Activated CD8-positive, alpha-beta T cell treated with anti-CD3 and anti-CD28 coated beads for 36 hours (primary cell): ENCODE data around the gene ITGB5. TPM values are rescaled to one million over a fixed set of nuclear protein-coding genes. Genes with fewer than 3 reads are reported as not detected.

Experiments
- ATAC-seq: fragments of 200-7000 bp; cut with Tn5 transposase; one replicate; pipeline ENCODE4 v1.10.0; 2021; ENCODE audit warnings: mild to moderate bottlenecking, moderate library complexity
- CTCF ChIA-PET: fragments of 350-600 bp; sonication (Branson Sonifier 250); formaldehyde crosslinking; loops from one replicate; lab custom pipeline; 2021; ENCODE audit warnings: antibody characterized with exemption; lab: Charles Lee
- POLR2A ChIA-PET: fragments of 350-600 bp; sonication (Branson Sonifier 250); formaldehyde crosslinking; loops from one replicate; lab custom pipeline; 2021; ENCODE audit warnings: antibody characterized with exemption; lab: Charles Lee
- DNase-seq: peaks from one replicate; pipeline ENCODE4 v3.0.0-alpha.2; 2020
- H3K27ac Mint-ChIP-seq: one replicate; pipeline ENCODE4 v1.8.0; 2021; ENCODE audit warnings: mild to moderate bottlenecking, mixed read lengths
- H3K27me3 Mint-ChIP-seq: one replicate; pipeline ENCODE4 v1.8.0; 2021; ENCODE audit warnings: mixed read lengths
- H3K36me3 Mint-ChIP-seq: one replicate; pipeline ENCODE4 v1.8.0; 2021; ENCODE audit warnings: low read depth, mixed read lengths
- H3K4me1 Mint-ChIP-seq: one replicate; pipeline ENCODE4 v1.8.0; 2021; ENCODE audit warnings: low read depth, mixed read lengths
- H3K4me3 Mint-ChIP-seq: one replicate; pipeline ENCODE4 v1.8.0; 2021; ENCODE audit warnings: mild to moderate bottlenecking, moderate library complexity, mixed read lengths
- H3K9me3 Mint-ChIP-seq: one replicate; pipeline ENCODE4 v1.8.0; 2021; ENCODE audit warnings: mixed read lengths
- intact Hi-C: fragments of 100-400 bp; cut with micrococcal nuclease; formaldehyde crosslinking; loops from one replicate; pipeline ENCODE4 v1.10.0; 2022
- total RNA-seq, 2 experiments: library from RNA; stranded (reverse); gene quantifications; one replicate each; pipeline ENCODE4 v1.2.3, GENCODE V29; 2021
- TF ChIP-seq, protein P1 (sequence below): fragments of 200-600 bp; IDR thresholded peaks from one replicate; pipeline ENCODE4 v1.8.0; 2022; ENCODE audit warnings: antibody characterized with exemption, mild to moderate bottlenecking

Gene ITGB5
- total RNA-seq, 2 experiments from 2014 or later: 0.41 to 1.1 TPM

DNA sequence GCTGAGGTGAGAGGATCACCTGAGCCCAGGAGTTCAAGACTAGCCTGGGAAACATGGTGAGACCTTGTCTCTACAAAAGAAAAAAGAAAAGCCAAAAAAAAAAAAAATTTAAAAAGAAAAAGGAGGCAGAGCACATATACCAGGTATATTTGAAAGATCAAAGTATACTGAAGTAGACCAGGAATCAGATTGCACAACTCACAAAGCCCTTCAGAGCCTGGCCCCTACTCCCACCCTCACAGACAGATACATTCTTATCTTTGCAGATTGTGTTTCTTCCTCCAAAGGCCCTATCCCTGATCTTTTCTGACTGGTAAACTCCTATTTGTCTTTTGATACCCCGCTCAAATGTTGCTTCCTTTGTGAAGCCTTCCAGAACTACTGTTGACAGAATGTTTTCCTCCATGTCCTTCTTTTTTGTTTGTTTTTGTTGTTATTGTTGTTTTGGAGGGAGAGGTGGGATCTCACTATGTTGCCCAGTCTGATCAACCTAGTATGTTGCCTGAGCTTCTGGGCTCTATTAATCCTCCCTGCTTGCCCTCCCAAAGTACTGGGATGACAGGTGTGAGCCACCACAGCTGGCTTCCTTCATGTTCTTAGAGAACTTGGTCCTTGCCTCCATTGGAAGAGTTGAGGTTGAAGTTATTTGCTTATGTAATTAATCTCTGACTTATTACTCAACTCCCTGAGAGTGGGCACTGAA, 9.8 kb upstream of the ITGB5 start:
- Mint-ChIP-seq H3K9me3 (no peaks in the 10 kb centered on the region), H3K4me1 (peaks cover 4% of the 10 kb centered on the region), H3K36me3 (no peaks in the 10 kb centered on the region), H3K27ac (no peak overlapping the region), H3K4me3 (no peak overlapping the region), H3K27me3 (peaks cover 2% of the 10 kb centered on the region)
- ATAC-seq (no peak), DNase-seq (no peak)
- TF ChIP-seq, protein P1, sequence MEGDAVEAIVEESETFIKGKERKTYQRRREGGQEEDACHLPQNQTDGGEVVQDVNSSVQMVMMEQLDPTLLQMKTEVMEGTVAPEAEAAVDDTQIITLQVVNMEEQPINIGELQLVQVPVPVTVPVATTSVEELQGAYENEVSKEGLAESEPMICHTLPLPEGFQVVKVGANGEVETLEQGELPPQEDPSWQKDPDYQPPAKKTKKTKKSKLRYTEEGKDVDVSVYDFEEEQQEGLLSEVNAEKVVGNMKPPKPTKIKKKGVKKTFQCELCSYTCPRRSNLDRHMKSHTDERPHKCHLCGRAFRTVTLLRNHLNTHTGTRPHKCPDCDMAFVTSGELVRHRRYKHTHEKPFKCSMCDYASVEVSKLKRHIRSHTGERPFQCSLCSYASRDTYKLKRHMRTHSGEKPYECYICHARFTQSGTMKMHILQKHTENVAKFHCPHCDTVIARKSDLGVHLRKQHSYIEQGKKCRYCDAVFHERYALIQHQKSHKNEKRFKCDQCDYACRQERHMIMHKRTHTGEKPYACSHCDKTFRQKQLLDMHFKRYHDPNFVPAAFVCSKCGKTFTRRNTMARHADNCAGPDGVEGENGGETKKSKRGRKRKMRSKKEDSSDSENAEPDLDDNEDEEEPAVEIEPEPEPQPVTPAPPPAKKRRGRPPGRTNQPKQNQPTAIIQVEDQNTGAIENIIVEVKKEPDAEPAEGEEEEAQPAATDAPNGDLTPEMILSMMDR: no peak
- ChIA-PET POLR2A (no interaction called here), CTCF (interaction anchor here (1.7 to 7.7 kb wide), 2 partner anchors 9 to 136 kb away, joined by 4 to 56 read pairs; no protein-coding TSS in a partner anchor)
- intact Hi-C loops: no loop called here

DNA sequence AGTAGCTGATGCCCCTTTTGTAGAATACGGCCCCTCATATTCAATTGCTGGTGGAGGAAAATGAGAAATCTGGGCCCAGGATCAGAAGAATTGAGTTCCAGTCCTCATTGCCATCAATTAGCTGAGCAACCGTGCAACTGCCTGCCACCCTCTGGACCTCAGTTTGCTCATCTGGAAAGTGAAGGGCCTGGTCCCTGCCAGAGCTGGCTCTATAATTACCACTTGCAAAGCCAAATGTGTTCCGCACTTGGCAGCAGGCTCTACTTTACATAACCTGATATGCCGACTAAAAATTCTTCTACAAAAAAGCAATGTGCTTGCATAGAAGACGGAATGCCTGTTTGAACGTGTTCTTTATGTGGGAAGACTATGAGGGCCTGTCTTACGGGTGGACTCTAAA, 8.6 kb upstream of the ITGB5 start:
- Mint-ChIP-seq H3K27me3 (peaks cover 2% of the 10 kb centered on the region), H3K36me3 (no peaks in the 10 kb centered on the region), H3K4me3 (no peak overlapping the region), H3K4me1 (peaks cover 3% of the 10 kb centered on the region), H3K9me3 (no peaks in the 10 kb centered on the region), H3K27ac (no peak overlapping the region)
- DNase-seq (no peak), ATAC-seq (no peak)
- POLR2A ChIA-PET: no interaction called here
- CTCF ChIA-PET: interaction anchor here (1.0 to 7.7 kb wide), 3 partner anchors 10 to 135 kb away, joined by 4 to 56 read pairs (median 4); no protein-coding TSS in a partner anchor
- intact Hi-C loops: no loop called here
- TF ChIP-seq, protein P1: no peak

DNA sequence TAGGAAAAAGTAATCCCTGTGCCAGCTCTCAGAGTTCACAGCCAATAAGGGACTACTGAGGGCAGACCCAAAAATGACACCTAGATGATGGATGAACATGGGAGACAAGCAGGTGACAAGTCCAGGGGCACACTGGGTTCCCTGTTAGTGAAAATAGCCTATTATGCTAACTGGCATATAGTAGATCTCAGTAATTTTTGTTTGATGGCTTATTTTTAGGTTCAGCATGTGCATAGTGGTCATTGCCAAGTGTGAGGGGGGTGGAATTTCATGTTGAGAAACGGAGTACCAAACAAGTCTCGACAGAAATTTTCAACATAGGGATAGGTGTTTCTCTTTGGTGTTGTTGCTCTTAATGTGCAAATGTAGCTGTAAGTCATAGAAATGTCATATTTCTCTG, 6.4 kb upstream of the ITGB5 start:
- H3K36me3 Mint-ChIP-seq: no peaks in the 10 kb centered on the region

DNA sequence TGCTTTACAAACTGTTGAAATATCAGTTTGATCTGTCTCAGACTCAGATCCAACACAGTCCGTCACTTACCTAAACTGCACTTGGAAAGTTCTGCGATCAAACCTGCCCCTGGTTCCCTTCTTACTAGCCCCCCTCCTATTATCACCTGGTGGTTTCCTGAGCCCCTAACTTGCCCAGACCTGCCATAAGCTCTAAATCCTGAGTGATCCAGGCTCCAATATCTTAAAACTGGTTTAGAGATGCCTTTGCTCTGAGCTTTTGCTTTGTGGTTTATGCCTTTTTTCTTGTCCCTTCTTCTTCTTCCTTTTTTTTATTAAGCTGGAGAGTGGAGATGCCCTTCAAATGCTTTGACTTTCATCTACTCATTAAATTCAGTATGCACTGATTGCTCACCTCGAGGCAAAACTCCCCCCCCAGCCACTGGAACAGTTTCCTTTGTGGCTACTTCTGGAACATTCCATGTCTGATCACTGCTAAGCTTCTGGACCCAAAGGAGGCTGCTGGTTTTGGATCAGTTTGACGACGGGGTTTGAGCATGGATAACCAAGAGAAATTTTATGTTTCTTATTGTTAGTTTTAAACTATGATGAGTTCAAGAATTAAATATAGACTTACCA, 3.5 kb upstream of the ITGB5 start:
- Mint-ChIP-seq H3K4me3 (no peak overlapping the region), H3K36me3 (no peaks in the 10 kb centered on the region), H3K9me3 (no peaks in the 10 kb centered on the region), H3K27ac (no peak overlapping the region), H3K4me1 (peaks cover 7% of the 10 kb centered on the region), H3K27me3 (peaks cover 29% of the 10 kb centered on the region)
- intact Hi-C loops: no loop called here
- POLR2A ChIA-PET: no interaction called here
- CTCF ChIA-PET: interaction anchor here (3.9 kb wide), 2 partner anchors 11 to 130 kb away, joined by 22 to 27 read pairs; no protein-coding TSS in a partner anchor
- DNase-seq: no peak
- ATAC-seq: no peak
- TF ChIP-seq, protein P1: no peak

More for the DNA sequence above, 6.4 kb upstream of the ITGB5 start:
- POLR2A ChIA-PET: no interaction called here
- Mint-ChIP-seq H3K27me3 (peaks cover 15% of the 10 kb centered on the region), H3K9me3 (no peaks in the 10 kb centered on the region), H3K4me1 (no peaks in the 10 kb centered on the region), H3K27ac (no peak overlapping the region), H3K4me3 (no peak overlapping the region)
- TF ChIP-seq, protein P1: no peak
- CTCF ChIA-PET: interaction anchor here (1.4 to 7.7 kb wide), 2 partner anchors 106 to 133 kb away, joined by 4 to 56 read pairs; no protein-coding TSS in a partner anchor
- intact Hi-C loops: no loop called here
- ATAC-seq (no peak), DNase-seq (no peak)
